GM21447 (cell line): Measurements from ENCODE around the gene NDOR1.

ENCODE experiments used
- ATAC-seq: cut with Tn5 transposase; IDR thresholded peaks from one replicate; pipeline ENCODE4 v1.9.1; 2021; ENCODE audit not compliant: unreplicated experiment

Gene NDOR1

DNA sequence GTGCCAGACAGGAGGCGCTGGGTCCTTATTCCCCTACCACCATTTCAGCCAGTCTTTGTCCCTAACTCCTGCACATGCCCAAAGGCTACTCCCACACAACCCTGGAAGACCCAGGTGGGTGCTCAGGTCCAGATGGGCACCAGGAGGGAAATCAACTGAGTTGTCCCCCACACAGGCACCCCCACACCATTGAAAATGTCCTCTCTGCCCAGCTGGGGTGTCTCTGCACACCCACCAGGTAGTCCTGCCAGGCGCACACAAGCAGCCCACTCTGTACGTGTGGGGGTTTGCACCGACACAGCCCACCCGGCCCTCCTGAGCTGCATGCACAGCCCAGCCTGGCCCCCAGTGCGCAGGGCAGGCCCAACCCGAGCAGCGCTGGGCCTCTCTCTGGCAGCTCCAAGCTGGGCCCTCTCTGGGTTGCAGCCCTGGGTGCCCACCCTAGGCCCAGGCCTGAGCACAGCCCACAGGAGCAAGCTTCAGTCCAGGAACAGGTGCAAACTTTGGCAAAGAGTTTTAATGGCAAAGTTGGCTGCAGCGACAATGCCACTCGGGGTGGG lies 14.3 kb downstream of the NDOR1 start:
- ATAC-seq: no peak

DNA sequence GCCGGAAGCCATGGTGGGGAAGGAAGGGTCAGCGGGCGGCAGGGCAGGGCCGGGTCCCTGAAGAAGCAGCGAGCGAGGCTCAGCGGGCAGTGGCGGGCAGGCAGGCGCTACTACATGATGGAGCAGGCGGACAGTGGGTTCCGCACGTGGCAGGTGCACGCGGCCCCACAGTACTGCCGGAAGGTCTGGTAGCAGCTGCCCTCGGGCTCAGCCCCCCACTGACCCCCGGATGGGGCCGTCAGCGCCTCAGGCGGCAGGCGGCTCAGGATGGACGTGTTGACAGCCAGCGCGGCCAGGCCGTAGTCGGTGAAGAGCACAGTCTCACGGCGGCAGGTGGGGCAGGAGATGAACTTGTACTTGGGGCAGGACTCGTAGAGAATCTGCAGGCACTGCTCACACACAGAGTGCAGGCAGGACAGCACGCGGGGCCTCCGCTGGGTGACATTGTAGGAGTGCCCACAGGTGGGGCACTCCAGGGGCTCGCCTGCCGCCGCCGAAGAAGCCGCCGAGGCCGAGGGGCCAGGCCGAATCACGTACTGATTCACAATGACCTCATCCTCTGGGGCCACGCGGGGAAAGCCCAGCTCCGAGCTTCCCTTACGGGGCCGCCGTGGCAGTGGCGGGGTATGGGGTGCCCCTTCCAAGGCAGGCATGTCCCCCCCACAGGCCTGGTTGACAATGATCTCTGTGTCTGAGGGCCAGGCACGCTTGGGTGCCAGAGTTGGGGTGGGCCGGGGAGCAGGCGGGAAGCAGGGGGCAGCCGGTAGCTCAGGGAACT lies 15.0 kb downstream of the NDOR1 start:
- no peak for ATAC-seq

DNA sequence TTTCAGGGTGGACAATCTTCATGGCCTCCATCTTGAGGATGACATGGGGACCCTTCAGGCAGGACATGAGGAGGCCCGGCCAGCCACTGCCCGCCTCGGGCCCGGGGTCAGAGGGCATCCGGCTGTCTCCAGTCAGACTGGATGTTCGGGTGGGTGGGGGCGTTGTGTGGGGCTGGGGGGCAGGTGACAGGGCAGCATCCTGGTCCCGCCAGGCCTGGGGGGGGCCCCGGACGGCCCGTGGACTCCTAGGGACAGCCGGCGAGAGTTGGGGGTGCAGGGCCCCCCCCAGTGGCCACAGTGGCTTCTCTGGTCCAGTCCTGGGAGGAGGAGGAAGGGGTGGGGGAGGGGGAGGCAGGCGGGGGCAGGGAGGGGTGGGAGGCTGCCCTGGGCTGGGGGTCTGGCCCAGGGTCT lies 15.6 kb downstream of the NDOR1 start:
- ATAC-seq: no peak

DNA sequence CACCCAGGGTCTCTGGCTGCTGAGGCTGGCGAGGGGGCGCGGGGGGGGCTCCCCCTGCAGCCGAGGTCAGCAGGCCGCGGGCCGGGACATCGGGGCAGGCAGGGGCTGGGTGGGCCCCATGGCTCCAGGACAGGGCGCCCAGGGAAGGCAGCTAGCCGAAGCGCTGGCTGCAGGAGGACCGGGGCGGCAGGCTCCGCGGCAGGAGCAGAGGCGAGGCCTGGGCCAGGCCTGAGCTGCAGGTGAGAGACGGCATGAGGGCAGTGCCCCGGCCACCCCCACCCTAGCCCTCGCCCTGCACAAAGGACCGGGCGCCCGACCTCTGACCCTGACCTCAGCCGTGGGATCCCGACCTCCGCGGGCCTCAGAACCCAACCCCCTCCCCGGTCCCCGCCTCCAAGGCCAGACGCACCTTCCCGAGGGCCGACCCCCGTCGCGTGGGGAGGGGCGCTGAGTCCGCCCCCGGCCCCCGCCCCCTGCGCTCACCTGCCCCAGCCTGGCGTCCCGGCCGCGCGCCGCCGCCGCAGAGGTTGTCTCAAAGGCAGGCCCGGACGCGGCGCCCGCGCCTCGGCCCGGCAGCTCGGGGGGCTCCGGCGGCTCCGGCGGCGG lies 16.1 kb downstream of the NDOR1 start:
- ATAC-seq: no peak

GRCh38 chr9:137222190-137223077 lies 16.9 kb downstream of the NDOR1 start, which contains the start of gene RNF208:
Gene RNF208 (minus strand): TSS chr9:137222240. CDS start chr9:137221212, 1,028 bp downstream.
- ATAC-seq: no peak

- ATAC-seq: peak; percentile 63
These were observed 17.8 kb downstream of the NDOR1 start for GRCh38 chr9:137223078-137223970.

- ATAC-seq: no peak
These were observed 19.6 kb downstream of the NDOR1 start, which contains the start of gene CYSRT1 for GRCh38 chr9:137224830-137225694. Gene CYSRT1 (plus strand): TSS chr9:137225174. CDS start chr9:137225622, 448 bp downstream.

DNA sequence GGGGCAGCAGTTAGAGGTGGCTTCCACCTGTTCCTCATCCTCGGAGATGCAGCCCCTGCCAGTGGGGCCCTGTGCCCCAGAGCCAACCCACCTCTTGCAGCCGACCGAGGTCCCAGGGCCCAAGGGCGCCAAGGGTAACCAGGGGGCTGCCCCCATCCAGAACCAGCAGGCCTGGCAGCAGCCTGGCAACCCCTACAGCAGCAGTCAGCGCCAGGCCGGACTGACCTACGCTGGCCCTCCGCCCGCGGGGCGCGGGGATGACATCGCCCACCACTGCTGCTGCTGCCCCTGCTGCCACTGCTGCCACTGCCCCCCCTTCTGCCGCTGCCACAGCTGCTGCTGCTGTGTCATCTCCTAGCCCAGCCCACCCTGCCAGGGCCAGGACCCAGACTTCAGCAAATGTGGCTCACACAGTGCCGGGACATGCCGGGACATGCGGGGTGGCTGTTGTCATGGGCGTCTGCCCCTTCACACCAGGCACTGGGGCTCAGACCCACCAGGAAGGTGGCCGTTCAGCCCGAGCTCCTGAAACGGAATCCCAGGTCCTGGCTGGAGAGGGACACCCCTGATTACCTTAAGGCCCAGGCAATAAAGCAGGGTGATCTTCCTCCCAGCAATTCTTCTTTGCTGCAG lies 20.3 kb downstream of the NDOR1 start:
- ATAC-seq: no peak

DNA sequence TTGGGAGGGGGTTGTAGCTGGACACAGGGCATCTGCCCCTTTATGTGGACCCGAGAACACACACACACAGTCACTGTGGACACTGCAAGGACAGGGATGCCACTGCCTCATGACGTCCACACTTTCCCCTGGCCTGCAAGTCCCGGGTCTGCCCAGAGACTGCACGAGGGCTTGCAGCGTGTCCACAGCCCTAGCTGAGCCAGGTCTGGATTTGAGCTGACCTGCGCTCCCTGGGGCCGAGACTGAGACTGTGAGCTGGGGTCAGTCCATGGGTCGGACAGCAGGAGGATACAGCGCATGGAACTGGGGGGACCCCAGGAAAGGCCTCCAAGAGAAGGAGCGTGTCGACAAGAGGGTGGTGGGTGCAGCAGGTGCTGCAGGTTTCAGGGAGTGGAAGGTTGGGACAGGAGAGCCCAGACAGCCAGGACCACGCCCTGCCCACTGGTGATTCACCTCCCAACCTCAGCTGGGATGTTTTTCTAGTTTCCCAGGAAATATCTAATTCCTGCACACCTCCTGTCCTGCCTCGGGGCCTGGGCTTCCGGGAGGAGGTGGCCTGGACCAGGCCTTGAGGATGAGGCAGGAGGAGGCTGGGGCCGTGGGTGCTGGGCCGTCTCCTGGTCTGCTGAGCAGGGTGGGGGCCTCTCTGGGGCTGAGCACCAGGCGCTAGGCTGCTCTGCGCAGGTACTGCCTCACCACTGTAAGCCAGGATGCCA lies 21.0 kb downstream of the NDOR1 start:
- ATAC-seq: no peak

GRCh38 chr9:137227054-137227852 lies 21.8 kb downstream of the NDOR1 start, which contains the start of gene RNF224:
Gene RNF224 (plus strand): TSS chr9:137227502. CDS start chr9:137228336, 834 bp downstream.
- ATAC-seq: no peak

GRCh38 chr9:137227853-137228505 lies 22.5 kb downstream of the NDOR1 start:
- no peak for ATAC-seq

GRCh38 chr9:137228506-137228967 lies 23.0 kb downstream of the NDOR1 start:
- no peak for ATAC-seq

- ATAC-seq: no peak
These were observed 23.7 kb downstream of the NDOR1 start for GRCh38 chr9:137228968-137229896.

DNA sequence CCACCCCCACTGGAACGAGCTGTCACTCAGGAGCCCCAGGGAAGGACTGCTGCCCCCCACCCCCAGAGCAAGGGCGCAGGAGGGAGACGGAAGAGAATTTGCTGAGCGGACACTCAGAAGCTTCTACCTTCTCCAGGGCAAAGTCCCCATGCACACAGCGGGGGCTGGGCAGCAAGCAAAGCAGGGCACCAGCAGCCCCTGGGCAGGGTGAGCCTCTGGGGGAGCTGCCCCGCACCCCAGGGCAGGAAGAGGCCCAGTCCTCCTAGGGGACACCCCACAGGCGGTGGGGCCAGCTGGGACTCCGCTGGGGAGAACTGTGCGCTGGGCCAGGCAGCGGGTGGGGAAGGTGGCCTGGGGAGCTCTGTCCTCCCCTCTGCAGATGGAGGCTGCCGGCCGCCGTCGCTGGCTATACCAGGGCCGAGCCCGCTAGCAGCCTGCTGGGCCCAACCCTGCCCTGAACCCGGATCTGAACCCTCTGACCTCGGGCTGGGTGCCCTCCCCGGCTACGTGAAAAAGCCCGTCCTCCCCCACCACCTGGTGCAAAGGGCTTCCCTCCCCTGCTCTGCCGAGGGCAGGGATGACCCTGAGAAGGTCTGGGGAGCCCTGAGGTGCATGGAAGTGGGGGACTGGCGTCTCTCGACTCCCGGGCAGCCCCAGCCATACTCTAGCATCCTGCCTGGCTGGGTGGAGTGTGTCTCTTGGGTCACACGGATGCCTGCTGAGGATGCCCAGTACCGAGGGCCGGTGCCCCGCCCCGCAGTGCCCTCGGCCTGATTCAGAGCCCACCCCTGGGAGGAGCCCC lies 24.6 kb downstream of the NDOR1 start:
- no peak for ATAC-seq
